Measurements from ENCODE around the gene CD7. TPM values are rescaled to one million over a fixed set of nuclear protein-coding genes. Genes with fewer than 3 reads are reported as not detected.
"Not testable (repeated sequence)": the region's sequence is repeated elsewhere in the genome, so short reads cannot be mapped to it uniquely, and the experiment has no call there.

CD7 gene
- total RNA-seq, 1 experiment from 2014 or later: 0.77 TPM

- no peak for TF ChIP-seq TCF7L2 (IDR thresholded peaks at IDR 0.05; ENCODE audit: low read depth, low read length)
- TF ChIP-seq POLR2AphosphoS5 (IDR thresholded peaks at IDR 0.05; ENCODE audit: low read depth, low read length): no peak
- TF ChIP-seq SIN3A (IDR thresholded peaks at IDR 0.05; ENCODE audit: borderline replicate concordance, insufficient read depth, low read depth, low read length): no peak
- no peak for TF ChIP-seq REST (IDR thresholded peaks at IDR 0.05; ENCODE audit: insufficient read depth in 1 of 2, low read depth in 2 of 2, low read length in 1 of 2)
- TF ChIP-seq CTCF (IDR thresholded peaks at IDR 0.05): no peak
- Histone ChIP-seq H3K36me3 (ENCODE audit: control insufficient read depth, insufficient read depth, low read length) (no peaks in the 10 kb centered on the region), H3K27me3 (ENCODE audit: control insufficient read depth, insufficient read depth, low read length) (no peaks in the 10 kb centered on the region), H3K9me3 (ENCODE audit: control insufficient read depth, insufficient read depth, low read depth, low read length) (no peaks in the 10 kb centered on the region), H3K4me3 (ENCODE audit: low read depth in 2 of 2, low read length in 2 of 2) (no peak overlapping the region), H3K4me1 (ENCODE audit: control insufficient read depth, insufficient read depth, low read length) (no peaks in the 10 kb centered on the region), H3K27ac (ENCODE audit: low read length) (no peak overlapping the region)
- BruUV-seq (replicated peaks): no TSS peak
- intact Hi-C loops (cut with micrococcal nuclease; ENCODE audit: unreplicated experiment) (no loop called here), in situ Hi-C loops (cut with HindIII; ENCODE audit: low pct_unique_long_range_greater_than_20kb, low sequenced_read_pairs) (no loop called here)
- ChIA-PET POLR2A (no interaction called here), CTCF (no interaction called here)
- no peak for DNase-seq (ENCODE audit: low read depth, low spot score)
- no peak for ATAC-seq
Measured at GRCh38 chr17:82365606-82366295, 48.3 kb upstream of the CD7 start.

DNA sequence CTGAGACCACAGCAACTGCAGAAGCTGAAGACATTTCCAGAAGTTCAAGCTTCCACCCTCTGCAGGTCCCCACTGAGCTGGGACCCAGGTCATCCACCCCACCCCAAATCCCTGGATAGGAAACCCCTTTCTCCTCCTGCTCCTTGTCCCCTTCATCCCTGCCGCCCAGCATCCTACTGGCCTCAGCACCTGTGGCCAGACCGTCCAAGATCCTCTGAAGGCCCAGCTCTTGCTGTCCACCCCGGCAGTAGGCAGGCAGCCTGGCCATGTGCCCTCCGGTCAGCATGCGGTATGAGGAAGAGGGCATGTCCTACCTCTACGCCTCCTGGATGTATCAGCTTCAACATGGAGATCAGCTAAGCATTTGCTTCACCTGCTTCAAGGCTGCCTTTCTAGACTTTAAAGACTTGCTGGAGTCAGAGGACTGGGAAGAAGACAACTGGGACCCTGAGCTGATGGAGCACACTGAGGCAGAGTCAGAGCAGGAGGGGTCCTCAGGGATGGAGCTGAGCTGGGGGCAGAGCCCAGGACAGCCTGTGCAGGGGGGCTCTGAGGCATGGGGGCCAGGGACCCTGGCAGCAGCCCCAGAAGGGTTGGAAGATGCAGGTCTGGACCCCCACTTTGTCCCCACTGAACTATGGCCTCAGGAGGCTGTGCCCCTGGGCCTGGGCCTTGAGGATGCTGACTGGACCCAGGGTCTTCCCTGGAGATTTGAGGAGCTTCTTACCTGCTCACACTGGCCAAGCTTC lies 44.7 kb upstream of the CD7 start:
- intact Hi-C loops (cut with micrococcal nuclease; ENCODE audit: unreplicated experiment): no loop called here
- Histone ChIP-seq H3K27me3 (ENCODE audit: control insufficient read depth, insufficient read depth, low read length) (no peaks in the 10 kb centered on the region), H3K4me3 (ENCODE audit: low read depth in 2 of 2, low read length in 2 of 2) (no peak overlapping the region), H3K36me3 (ENCODE audit: control insufficient read depth, insufficient read depth, low read length) (no peaks in the 10 kb centered on the region), H3K27ac (ENCODE audit: low read length) (no peak overlapping the region), H3K4me1 (ENCODE audit: control insufficient read depth, insufficient read depth, low read length) (peaks cover 10% of the 10 kb centered on the region; the same call in 1 of the 2 replicates), H3K9me3 (ENCODE audit: control insufficient read depth, insufficient read depth, low read depth, low read length) (no peaks in the 10 kb centered on the region)
- no peak for DNase-seq (ENCODE audit: low read depth, low spot score)
- no peak for TF ChIP-seq TCF7L2 (IDR thresholded peaks at IDR 0.05; ENCODE audit: low read depth, low read length)
- TF ChIP-seq POLR2AphosphoS5 (IDR thresholded peaks at IDR 0.05; ENCODE audit: low read depth, low read length): no peak
- no peak for TF ChIP-seq REST (IDR thresholded peaks at IDR 0.05; ENCODE audit: insufficient read depth in 1 of 2, low read depth in 2 of 2, low read length in 1 of 2)
- no peak for TF ChIP-seq CTCF (IDR thresholded peaks at IDR 0.05)
- TF ChIP-seq SIN3A (IDR thresholded peaks at IDR 0.05; ENCODE audit: borderline replicate concordance, insufficient read depth, low read depth, low read length): no peak
- BruUV-seq (replicated peaks): no TSS peak
- ChIA-PET POLR2A (interaction anchor here (0.8 kb wide), 1 partner anchor 10 kb away, joined by 6 read pairs; no protein-coding TSS in a partner anchor), CTCF (interaction anchor here (0.6 kb wide), 2 partner anchors 27 to 39 kb away, joined by 3 to 4 read pairs; no protein-coding TSS in a partner anchor)
- ATAC-seq: peak; percentile 39
- in situ Hi-C loops (cut with HindIII; ENCODE audit: low pct_unique_long_range_greater_than_20kb, low sequenced_read_pairs): no loop called here

- H3K27ac ChIP-seq (ENCODE audit: low read length); H3K36me3 ChIP-seq (ENCODE audit: control insufficient read depth, insufficient read depth, low read length); CTCF ChIA-PET; intact Hi-C loops (cut with micrococcal nuclease; ENCODE audit: unreplicated experiment); H3K9me3 ChIP-seq (ENCODE audit: control insufficient read depth, insufficient read depth, low read depth, low read length); BruUV-seq (replicated peaks); H3K4me3 ChIP-seq (ENCODE audit: low read depth in 2 of 2, low read length in 2 of 2); POLR2A ChIA-PET; ATAC-seq; H3K27me3 ChIP-seq (ENCODE audit: control insufficient read depth, insufficient read depth, low read length); DNase-seq (ENCODE audit: low read depth, low spot score); in situ Hi-C loops (cut with HindIII; ENCODE audit: low pct_unique_long_range_greater_than_20kb, low sequenced_read_pairs): not testable (repeated sequence)
- H3K4me1 ChIP-seq (ENCODE audit: control insufficient read depth, insufficient read depth, low read length): peaks cover 19% of the 10 kb centered on the region
Measured at GRCh38 chr17:82359451-82360074, 42.2 kb upstream of the CD7 start.

All from Panc1 (cell line).